Chondrocyte (in vitro differentiated cells): ENCODE results near the gene ZNF780A. TPM values are rescaled to one million over a fixed set of nuclear protein-coding genes. Genes with fewer than 3 reads are reported as not detected.

Source experiments
- DNase-seq: peaks from one replicate; pipeline ENCODE4 v3.0.0; 2021; ENCODE audit warnings: mixed read lengths, low spot score
- H3K27ac Mint-ChIP-seq: one replicate; pipeline ENCODE4 v1.8.0; 2021; ENCODE audit warnings: mild to moderate bottlenecking, moderate library complexity, mixed read lengths; ENCODE audit not compliant: unreplicated experiment
- H3K27me3 Mint-ChIP-seq: 2 replicates; pipeline ENCODE4 v1.8.0; 2021; ENCODE audit warnings: low read depth, mixed read lengths
- H3K36me3 Mint-ChIP-seq: 2 replicates; pipeline ENCODE4 v1.8.0; 2021; ENCODE audit warnings: low read depth, mixed read lengths
- H3K4me1 Mint-ChIP-seq: 2 replicates; pipeline ENCODE4 v1.8.0; 2021; ENCODE audit warnings: low read depth, mild to moderate bottlenecking, mixed read lengths
- H3K4me3 Mint-ChIP-seq: one replicate; pipeline ENCODE4 v1.8.0; 2021; ENCODE audit warnings: mild to moderate bottlenecking, moderate library complexity, mixed read lengths; ENCODE audit not compliant: unreplicated experiment
- H3K9me3 Mint-ChIP-seq: 2 replicates; pipeline ENCODE4 v1.8.0; 2021; ENCODE audit warnings: low read depth, mixed read lengths
- CTCF ChIP-seq: fragments of 200-600 bp; sonication (generic); IDR thresholded peaks from 2 replicates; pipeline ENCODE4 v1.5.0; 2021; ENCODE audit warnings: antibody characterized with exemption, mild to moderate bottlenecking, moderate library complexity
- long read RNA-seq: library from polyadenylated mRNA; stranded (forward); transcript quantifications from one replicate; pipeline ENCODE4 v2.0.0, GENCODE V29; 2021
- total RNA-seq: library from RNA; stranded (reverse); gene quantifications from 3 replicates; pipeline ENCODE4 v1.2.1, GENCODE V29; 2021

ZNF780A gene
- 6.0 to 11.0 TPM (median 10.9 TPM) in 3 replicates for total RNA-seq
- long read RNA-seq, partial matches to known transcripts = 0 of 6 reads
- long read RNA-seq, other reads (novel, unspliced or antisense) = 2 of 6 reads

GRCh38 chr19:40090241-40091204 is at the start of gene ZNF780A:
Gene ZNF780A, minus strand, starts transcription at chr19:40090943. Its CDS starts 6,190 bp downstream, at chr19:40084753.
- DNase-seq = no peak
- Mint-ChIP-seq H3K27me3 (peaks cover 12% of the 10 kb centered on the region), H3K4me3 (peak within 1 kb of the TSS; percentile 100), H3K9me3 (peaks cover 12% of the 10 kb centered on the region), H3K36me3 (peaks cover 7% of the 10 kb centered on the region), H3K27ac (peak within 1 kb of the TSS; percentile 100), H3K4me1 (peaks cover 24% of the 10 kb centered on the region)
- TF ChIP-seq CTCF = no peak

- H3K9me3 Mint-ChIP-seq = peaks cover 3% of the 10 kb centered on the region
- DNase-seq = no peak
- H3K36me3 Mint-ChIP-seq = no peaks in the 10 kb centered on the region
- no peak overlapping the region for H3K27ac Mint-ChIP-seq
- TF ChIP-seq CTCF = peak; percentile 88
- H3K4me1 Mint-ChIP-seq = peaks cover 12% of the 10 kb centered on the region
- H3K4me3 Mint-ChIP-seq = no peak overlapping the region
- peaks cover 40% of the 10 kb centered on the region for H3K27me3 Mint-ChIP-seq
Measured at GRCh38 chr19:40139533-40140287, 49.0 kb upstream of the ZNF780A start.

- no peak for DNase-seq
Measured at GRCh38 chr19:40136818-40137217, 46.1 kb upstream of the ZNF780A start.

GRCh38 chr19:40134866-40135265 is 44.1 kb upstream of the ZNF780A start:
- no peak for TF ChIP-seq CTCF
- Mint-ChIP-seq H3K9me3 (peaks cover 15% of the 10 kb centered on the region), H3K27me3 (peaks cover 64% of the 10 kb centered on the region), H3K4me3 (no peak overlapping the region), H3K27ac (no peak overlapping the region), H3K36me3 (no peaks in the 10 kb centered on the region), H3K4me1 (no peaks in the 10 kb centered on the region)
- DNase-seq = no peak

More at GRCh38 chr19:40136818-40137217, 46.1 kb upstream of the ZNF780A start:
- H3K27ac Mint-ChIP-seq = no peak overlapping the region
- H3K36me3 Mint-ChIP-seq = no peaks in the 10 kb centered on the region
- no peak for TF ChIP-seq CTCF
- no peak overlapping the region for H3K4me3 Mint-ChIP-seq
- peaks cover 52% of the 10 kb centered on the region for H3K27me3 Mint-ChIP-seq
- peaks cover 3% of the 10 kb centered on the region for H3K9me3 Mint-ChIP-seq
- H3K4me1 Mint-ChIP-seq = no peaks in the 10 kb centered on the region

GRCh38 chr19:40133491-40133890 is 42.7 kb upstream of the ZNF780A start:
- DNase-seq = no peak
- H3K36me3 Mint-ChIP-seq = peaks cover 1% of the 10 kb centered on the region
- TF ChIP-seq CTCF = no peak
- no peaks in the 10 kb centered on the region for H3K4me1 Mint-ChIP-seq
- H3K27me3 Mint-ChIP-seq = peaks cover 65% of the 10 kb centered on the region
- no peak overlapping the region for H3K4me3 Mint-ChIP-seq
- peaks cover 18% of the 10 kb centered on the region for H3K9me3 Mint-ChIP-seq
- H3K27ac Mint-ChIP-seq = no peak overlapping the region
